Neutrophil (primary cell): ENCODE data around the gene HNF1B.

Experiments used
- H3K27ac ChIP-seq: fragments of 200-600 bp; sonication (generic); 2 replicates; pipeline ENCODE4 v1.5.1; 2016; ENCODE audit warnings: mild to moderate bottlenecking, moderate library complexity
- H3K27me3 ChIP-seq: fragments of 200-600 bp; sonication (generic); 2 replicates; pipeline ENCODE4 v1.6.0; 2016; ENCODE audit warnings: mild to moderate bottlenecking
- H3K36me3 ChIP-seq: fragments of 200-600 bp; sonication (generic); 2 replicates; pipeline ENCODE4 v1.5.1; 2017
- H3K4me1 ChIP-seq, 2 experiments: fragments of 200-600 bp in 1 of 2; sonication (generic) in 1 of 2; 1 replicate in 1 of 2; 2 replicates in 1 of 2; pipeline versions ENCODE4 v1.5.1 to v1.6.1; 2013 to 2016; ENCODE audit warnings: low read depth in 1 of 2, low read length in 1 of 2, mild to moderate bottlenecking in 1 of 2, moderate library complexity in 1 of 2; ENCODE audit not compliant: control insufficient read depth in 1 of 2, insufficient read depth in 1 of 2
- H3K4me3 ChIP-seq, 2 experiments: fragments of 200-600 bp in 1 of 2; sonication (generic) in 1 of 2; 1 replicate in 1 of 2; 2 replicates in 1 of 2; pipeline ENCODE4 v1.5.1; 2013 to 2016; ENCODE audit warnings: low read depth in 1 of 2, low read length in 1 of 2, mild to moderate bottlenecking in 1 of 2, moderate library complexity in 1 of 2
- H3K9me3 ChIP-seq: fragments of 200-600 bp; sonication (generic); 2 replicates; pipeline ENCODE4 v1.5.1; 2016
- CTCF ChIP-seq: fragments of 200-600 bp; sonication (generic); IDR thresholded peaks from 2 replicates; pipeline ENCODE4 v1.5.1; 2016; ENCODE audit warnings: antibody characterized with exemption

HNF1B gene

GRCh38 chr17:37702598-37702997 is 42.3 kb downstream of the HNF1B start:
- no peak for TF ChIP-seq CTCF
- no peaks in the 10 kb centered on the region for H3K36me3 ChIP-seq
- peaks cover 51% of the 10 kb centered on the region for H3K27me3 ChIP-seq
- no peaks in the 10 kb centered on the region for H3K4me1 ChIP-seq
- H3K9me3 ChIP-seq: no peaks in the 10 kb centered on the region
- H3K27ac ChIP-seq: no peak overlapping the region
- no peak overlapping the region for H3K4me3 ChIP-seq

DNA sequence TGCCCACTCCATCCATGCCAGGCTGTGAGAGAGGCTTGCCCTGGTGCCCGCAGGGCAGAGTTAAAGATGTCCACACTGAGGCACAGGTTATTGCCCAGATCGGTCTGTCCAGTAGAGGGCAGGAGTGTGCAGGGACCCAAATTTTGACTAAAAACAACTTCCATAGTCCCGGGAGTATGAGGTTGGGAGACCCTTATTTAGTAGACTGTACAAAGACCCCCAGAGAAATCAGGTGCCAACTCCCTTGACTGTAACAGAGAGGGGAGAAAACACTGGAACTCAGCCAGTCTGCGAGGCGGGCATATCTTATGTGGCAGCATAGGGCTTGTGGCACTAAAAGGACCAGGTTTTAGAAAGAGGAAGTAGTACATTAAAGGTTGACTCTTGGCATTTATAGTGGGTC is 43.4 kb downstream of the HNF1B start:
- no peaks in the 10 kb centered on the region for H3K4me1 ChIP-seq
- H3K27ac ChIP-seq: no peak overlapping the region
- H3K27me3 ChIP-seq: peaks cover 46% of the 10 kb centered on the region
- H3K36me3 ChIP-seq: no peaks in the 10 kb centered on the region
- H3K4me3 ChIP-seq: no peak overlapping the region
- no peaks in the 10 kb centered on the region for H3K9me3 ChIP-seq
- no peak for TF ChIP-seq CTCF

GRCh38 chr17:37700881-37701280 is 44.0 kb downstream of the HNF1B start:
- Histone ChIP-seq H3K27me3 (peaks cover 39% of the 10 kb centered on the region), H3K36me3 (no peaks in the 10 kb centered on the region), H3K9me3 (no peaks in the 10 kb centered on the region), H3K27ac (no peak overlapping the region), H3K4me3 (no peak overlapping the region), H3K4me1 (no peaks in the 10 kb centered on the region)
- TF ChIP-seq CTCF: no peak

GRCh38 chr17:37699285-37699973 is 45.4 kb downstream of the HNF1B start:
- H3K27ac ChIP-seq: no peak overlapping the region
- H3K4me3 ChIP-seq: no peak overlapping the region
- no peaks in the 10 kb centered on the region for H3K4me1 ChIP-seq
- H3K36me3 ChIP-seq: no peaks in the 10 kb centered on the region
- TF ChIP-seq CTCF: no peak
- H3K27me3 ChIP-seq: peaks cover 25% of the 10 kb centered on the region
- no peaks in the 10 kb centered on the region for H3K9me3 ChIP-seq

- Histone ChIP-seq H3K27me3 (peaks cover 19% of the 10 kb centered on the region), H3K36me3 (no peaks in the 10 kb centered on the region), H3K4me3 (no peak overlapping the region), H3K4me1 (no peaks in the 10 kb centered on the region), H3K9me3 (no peaks in the 10 kb centered on the region), H3K27ac (no peak overlapping the region)
- TF ChIP-seq CTCF: no peak
These were observed 46.0 kb downstream of the HNF1B start for GRCh38 chr17:37698911-37699255.
